ENCODE data around the gene SIM1. TPM values are rescaled to one million over a fixed set of nuclear protein-coding genes. Genes with fewer than 3 reads are reported as not detected.

Gene SIM1
- total and polyA plus RNA-seq, 2 of the 8 experiments (the other 6 are each of a cell fraction or from before 2014, with no cell fraction given), result 0.02 to 0.39 TPM

DNA sequence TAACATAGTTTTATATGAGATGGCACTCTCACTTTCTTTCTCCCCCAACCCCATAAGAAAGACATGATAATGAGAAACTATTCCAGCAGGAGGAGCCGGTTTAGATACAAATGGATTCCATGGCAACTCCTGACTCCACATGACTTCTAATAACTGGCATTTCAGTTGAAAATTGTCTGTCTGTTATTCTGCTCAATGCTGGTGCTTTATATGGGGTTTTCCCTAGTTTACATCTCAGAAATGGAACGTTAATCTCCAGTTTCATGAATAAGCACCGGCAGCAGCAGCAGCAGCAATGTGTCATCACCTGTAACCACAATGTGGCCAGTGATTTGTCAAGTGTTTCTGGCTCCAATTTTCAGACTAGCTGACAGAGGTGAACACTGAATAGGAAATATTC lies 8.0 kb upstream of the SIM1 start (continued):
- TF ChIP-seq RXRA (IDR thresholded peaks at IDR 0.05; ENCODE audit: insufficient read depth, low read depth, low read length) (no peak), RNF2 (IDR thresholded peaks at IDR 0.05; ENCODE audit: borderline replicate concordance, low read depth, low read length, missing control alignments, poor library complexity, severe bottlenecking) (no peak), MAFK (IDR thresholded peaks at IDR 0.05; ENCODE audit: low read depth, low read length) (no peak), HDAC6 (IDR thresholded peaks at IDR 0.05; ENCODE audit: low read depth, low read length) (no peak), SP2 (IDR thresholded peaks at IDR 0.05; ENCODE audit: low read length) (no peak), FOSL1 (IDR thresholded peaks at IDR 0.05; ENCODE audit: insufficient read depth, low read depth, low read length) (no peak), EZH2 (IDR thresholded peaks at IDR 0.05; ENCODE audit: low read depth, low read length, severe bottlenecking) (no peak)
